DOHH2 (cell line): ENCODE results near the gene SLC35D1.

Experiments used
- CTCF ChIP-seq: fragments of 200-600 bp; sonication (generic); IDR thresholded peaks from one replicate; pipeline ENCODE4 v1.5.1; 2014; ENCODE audit warnings: antibody characterized with exemption, mild to moderate bottlenecking, low read depth, low read length; ENCODE audit not compliant: poor library complexity, severe bottlenecking
- EZH2phosphoT487 ChIP-seq: fragments of 200-600 bp; sonication (generic); IDR thresholded peaks from 2 replicates; pipeline ENCODE4 v1.6.1; 2017; ENCODE audit warnings: borderline replicate concordance, mild to moderate bottlenecking, antibody characterized with exemption, low read length, moderate library complexity, mixed read lengths

- TF ChIP-seq CTCF = no peak
- TF ChIP-seq EZH2phosphoT487 = no peak
These were observed 34.5 kb upstream of the SLC35D1 start for GRCh38 chr1:67088440-67088839.
